Mesendoderm (in vitro differentiated cells): ENCODE results near the gene UIMC1.
A peak's percentile ranks its signal among the peaks of the same experiment; 100 is the strongest.

ENCODE experiments used
- DNase-seq: peaks from one replicate; pipeline ENCODE4 v3.0.0; 2013
- H2AK5ac ChIP-seq: 2 replicates; pipeline ENCODE4 v1.6.1; 2013; ENCODE audit warnings: low read length, inconsistent platforms
- H2BK120ac ChIP-seq: 2 replicates; pipeline ENCODE4 v1.6.1; 2013; ENCODE audit warnings: low read depth, mild to moderate bottlenecking, low read length, moderate library complexity, mixed read lengths
- H2BK15ac ChIP-seq: replicated peaks from 2 replicates; pipeline ENCODE4 v1.6.1; 2013; ENCODE audit warnings: low read depth, mild to moderate bottlenecking, moderate library complexity
- H2BK5ac ChIP-seq: 2 replicates; pipeline ENCODE4 v1.6.1; 2013; ENCODE audit warnings: low read length, inconsistent platforms
- H3K18ac ChIP-seq: 2 replicates; pipeline ENCODE4 v1.6.1; 2013; ENCODE audit warnings: mild to moderate bottlenecking, low read length, mixed read lengths
- H3K23ac ChIP-seq: one replicate; pipeline ENCODE4 v1.6.1; 2013; ENCODE audit warnings: low read length
- H3K27ac ChIP-seq: 2 replicates; pipeline ENCODE4 v1.5.1; 2013; ENCODE audit warnings: low read depth, mild to moderate bottlenecking, inconsistent platforms, low read length, moderate library complexity
- H3K27me3 ChIP-seq: 2 replicates; pipeline ENCODE4 v1.6.1; 2013; ENCODE audit warnings: low read length, control low read depth, mild to moderate bottlenecking, inconsistent platforms; ENCODE audit not compliant: insufficient read depth, poor library complexity
- H3K36me3 ChIP-seq: 2 replicates; pipeline ENCODE4 v1.6.1; 2013; ENCODE audit warnings: low read length, inconsistent platforms; ENCODE audit not compliant: control insufficient read depth, insufficient read depth
- H3K4ac ChIP-seq: one replicate; pipeline ENCODE4 v1.6.1; 2013; ENCODE audit warnings: low read depth, mild to moderate bottlenecking, low read length, moderate library complexity
- H3K4me1 ChIP-seq: 2 replicates; pipeline ENCODE4 v1.6.1; 2013; ENCODE audit warnings: low read depth, low read length, inconsistent platforms; ENCODE audit not compliant: control insufficient read depth
- H3K4me2 ChIP-seq: 2 replicates; pipeline ENCODE4 v1.6.1; 2013; ENCODE audit warnings: low read length
- H3K4me3 ChIP-seq: 2 replicates; pipeline ENCODE4 v1.5.1; 2013; ENCODE audit warnings: mild to moderate bottlenecking, low read length
- H3K56ac ChIP-seq: one replicate; pipeline ENCODE4 v1.6.1; 2013; ENCODE audit warnings: low read length
- H3K79me1 ChIP-seq: 2 replicates; pipeline ENCODE4 v1.6.1; 2013; ENCODE audit warnings: low read length, inconsistent platforms
- H3K79me2 ChIP-seq: 2 replicates; pipeline ENCODE4 v1.6.1; 2013; ENCODE audit warnings: mild to moderate bottlenecking, low read length; ENCODE audit not compliant: control insufficient read depth, insufficient read depth
- H3K9ac ChIP-seq: 2 replicates; pipeline ENCODE4 v1.6.1; 2013; ENCODE audit warnings: low read length, inconsistent platforms
- H4K5ac ChIP-seq: one replicate; pipeline ENCODE4 v1.6.1; 2013; ENCODE audit warnings: low read length
- H4K8ac ChIP-seq: one replicate; pipeline ENCODE4 v1.6.1; 2013; ENCODE audit warnings: low read depth, mild to moderate bottlenecking, control low read depth, low read length, moderate library complexity
- WGBS: extraction: QIAGEN DNeasy Blood & Tissue Kit; methylation state at CpG from one replicate; pipeline ENCODE4 v1.1.7; 2013; ENCODE audit warnings: low lambda C conversion rate, missing lambda C conversion rate; ENCODE audit not compliant: insufficient coverage; ENCODE audit errors: extremely low coverage; 5-methylcytosine and 5-hydroxymethylcytosine counted together

The UIMC1 gene

GRCh38 chr5:176941951-176942350 lies 64.6 kb downstream of the UIMC1 start:
- no peak overlapping the region for H3K23ac ChIP-seq
- H3K4me1 ChIP-seq, result peaks cover 2% of the 10 kb centered on the region
- no peak overlapping the region for H2BK120ac ChIP-seq
- no peak overlapping the region for H2BK5ac ChIP-seq
- no peak overlapping the region for H3K4me2 ChIP-seq
- no peak for DNase-seq
- H3K36me3 ChIP-seq, result peaks cover 2% of the 10 kb centered on the region
- H3K4ac ChIP-seq, result no peak overlapping the region
- H3K27ac ChIP-seq, result no peak overlapping the region
- no peak overlapping the region for H2BK15ac ChIP-seq
- WGBS, result no CpG with 5 or more reads among the region's 9 CpGs
- H3K9ac ChIP-seq, result no peak overlapping the region
- no peaks in the 10 kb centered on the region for H3K79me1 ChIP-seq
- H3K27me3 ChIP-seq, result no peaks in the 10 kb centered on the region
- no peak overlapping the region for H3K4me3 ChIP-seq
- H3K56ac ChIP-seq, result no peak overlapping the region
- no peak overlapping the region for H2AK5ac ChIP-seq
- no peaks in the 10 kb centered on the region for H3K79me2 ChIP-seq
- no peak overlapping the region for H4K8ac ChIP-seq
- no peak overlapping the region for H3K18ac ChIP-seq
- H4K5ac ChIP-seq, result no peak overlapping the region

GRCh38 chr5:176938472-176938871 lies 68.1 kb downstream of the UIMC1 start:
- no peak overlapping the region for H2AK5ac ChIP-seq
- H3K4me1 ChIP-seq, result peaks cover 2% of the 10 kb centered on the region
- no CpG with 5 or more reads among the region's 1 CpG for WGBS
- no peaks in the 10 kb centered on the region for H3K27me3 ChIP-seq
- no peak overlapping the region for H3K18ac ChIP-seq
- no peak overlapping the region for H4K5ac ChIP-seq
- DNase-seq, result peak; percentile 86
- H4K8ac ChIP-seq, result no peak overlapping the region
- H2BK120ac ChIP-seq, result no peak overlapping the region
- H3K4ac ChIP-seq, result no peak overlapping the region
- no peak overlapping the region for H3K4me3 ChIP-seq
- H2BK5ac ChIP-seq, result no peak overlapping the region
- H2BK15ac ChIP-seq, result no peak overlapping the region
- no peak overlapping the region for H3K23ac ChIP-seq
- no peak overlapping the region for H3K56ac ChIP-seq
- H3K36me3 ChIP-seq, result peaks cover 2% of the 10 kb centered on the region
- no peaks in the 10 kb centered on the region for H3K79me2 ChIP-seq
- H3K79me1 ChIP-seq, result no peaks in the 10 kb centered on the region
- H3K9ac ChIP-seq, result no peak overlapping the region
- H3K4me2 ChIP-seq, result no peak overlapping the region
- no peak overlapping the region for H3K27ac ChIP-seq

- H2BK5ac ChIP-seq, result no peak overlapping the region
- no peak overlapping the region for H3K56ac ChIP-seq
- H3K9ac ChIP-seq, result no peak overlapping the region
- H2BK15ac ChIP-seq, result no peak overlapping the region
- no peak overlapping the region for H4K8ac ChIP-seq
- H3K79me1 ChIP-seq, result no peaks in the 10 kb centered on the region
- no peak overlapping the region for H3K27ac ChIP-seq
- no peaks in the 10 kb centered on the region for H3K27me3 ChIP-seq
- H3K23ac ChIP-seq, result no peak overlapping the region
- no peak overlapping the region for H2AK5ac ChIP-seq
- H3K4me2 ChIP-seq, result no peak overlapping the region
- no peak for DNase-seq
- no peak overlapping the region for H3K4ac ChIP-seq
- H2BK120ac ChIP-seq, result no peak overlapping the region
- H3K79me2 ChIP-seq, result no peaks in the 10 kb centered on the region
- 100% methylated on average over 1 of the region's 1 CpG for WGBS
- H3K36me3 ChIP-seq, result peaks cover 2% of the 10 kb centered on the region
- H4K5ac ChIP-seq, result no peak overlapping the region
- H3K18ac ChIP-seq, result no peak overlapping the region
- H3K4me3 ChIP-seq, result no peak overlapping the region
- H3K4me1 ChIP-seq, result peaks cover 2% of the 10 kb centered on the region
Measured at GRCh38 chr5:176935017-176935416, 71.6 kb downstream of the UIMC1 start.

GRCh38 chr5:176934309-176934930 lies 72.2 kb downstream of the UIMC1 start:
- DNase-seq, result no peak
- Histone ChIP-seq H3K27ac (no peak overlapping the region), H3K79me2 (no peaks in the 10 kb centered on the region), H3K9ac (no peak overlapping the region), H4K5ac (no peak overlapping the region), H3K4me3 (no peak overlapping the region), H2BK120ac (no peak overlapping the region), H3K56ac (no peak overlapping the region), H2BK5ac (no peak overlapping the region), H2BK15ac (no peak overlapping the region), H3K23ac (no peak overlapping the region), H3K36me3 (no peaks in the 10 kb centered on the region), H3K4me2 (no peak overlapping the region), H3K18ac (no peak overlapping the region), H3K79me1 (no peaks in the 10 kb centered on the region), H3K4ac (no peak overlapping the region), H4K8ac (no peak overlapping the region), H3K27me3 (no peaks in the 10 kb centered on the region), H3K4me1 (peaks cover 2% of the 10 kb centered on the region), H2AK5ac (no peak overlapping the region)
- no CpG with 5 or more reads among the region's 7 CpGs for WGBS

GRCh38 chr5:176929654-176930053 lies 76.9 kb downstream of the UIMC1 start:
- WGBS, result no CpG with 5 or more reads among the region's 1 CpG
- no peak overlapping the region for H3K27ac ChIP-seq
- no peak overlapping the region for H2BK120ac ChIP-seq
- H2BK15ac ChIP-seq, result no peak overlapping the region
- no peak overlapping the region for H3K23ac ChIP-seq
- no peaks in the 10 kb centered on the region for H3K79me2 ChIP-seq
- H3K9ac ChIP-seq, result no peak overlapping the region
- H3K27me3 ChIP-seq, result no peaks in the 10 kb centered on the region
- no peaks in the 10 kb centered on the region for H3K4me1 ChIP-seq
- no peak overlapping the region for H4K5ac ChIP-seq
- H4K8ac ChIP-seq, result no peak overlapping the region
- H3K4ac ChIP-seq, result no peak overlapping the region
- no peak overlapping the region for H3K4me2 ChIP-seq
- no peak overlapping the region for H3K4me3 ChIP-seq
- H2AK5ac ChIP-seq, result no peak overlapping the region
- H3K56ac ChIP-seq, result no peak overlapping the region
- no peaks in the 10 kb centered on the region for H3K79me1 ChIP-seq
- DNase-seq, result peak; percentile 19
- H3K18ac ChIP-seq, result no peak overlapping the region
- H2BK5ac ChIP-seq, result no peak overlapping the region
- H3K36me3 ChIP-seq, result no peaks in the 10 kb centered on the region

- no peak overlapping the region for H3K23ac ChIP-seq
- no CpG with 5 or more reads among the region's 3 CpGs for WGBS
Measured at GRCh38 chr5:176927562-176927961, 79.0 kb downstream of the UIMC1 start.

More at GRCh38 chr5:176927562-176927961, 79.0 kb downstream of the UIMC1 start:
- Histone ChIP-seq H3K4me2 (no peak overlapping the region), H4K5ac (no peak overlapping the region), H3K4me3 (no peak overlapping the region), H3K18ac (no peak overlapping the region), H2BK15ac (no peak overlapping the region), H2AK5ac (no peak overlapping the region), H3K79me1 (no peaks in the 10 kb centered on the region), H2BK5ac (no peak overlapping the region), H3K4ac (no peak overlapping the region), H3K27ac (no peak overlapping the region), H3K27me3 (no peaks in the 10 kb centered on the region), H3K36me3 (no peaks in the 10 kb centered on the region), H2BK120ac (no peak overlapping the region), H3K79me2 (no peaks in the 10 kb centered on the region), H3K9ac (no peak overlapping the region), H3K56ac (no peak overlapping the region), H4K8ac (no peak overlapping the region), H3K4me1 (no peaks in the 10 kb centered on the region)
- no peak for DNase-seq
